HCT116 (cell line): ENCODE results near the gene HNRNPAB. TPM values are rescaled to one million over a fixed set of nuclear protein-coding genes. Genes with fewer than 3 reads are reported as not detected.
A peak's percentile ranks its signal among the peaks of the same experiment; 100 is the strongest.

Source experiments
- ATAC-seq: fragments of 200-7000 bp; cut with Tn5 transposase; 2 replicates; pipeline ENCODE4 v1.9.1; 2020; ENCODE audit warnings: mild to moderate bottlenecking, moderate library complexity
- BruUV-seq: library from RNA; stranded (reverse); fragments of 400-500 nt; replicated peaks from 2 replicates; lab custom pipeline; 2021; lab: Mats Ljungman, UMichigan
- CTCF ChIA-PET: fragments of 300-600 bp; sonication (Branson Sonifier 250); formaldehyde crosslinking; loops from one replicate; lab custom pipeline; 2021; ENCODE audit warnings: antibody characterized with exemption; lab: Charles Lee
- POLR2A ChIA-PET: fragments of 300-600, 350-600 bp; sonication (Branson Sonifier 250); formaldehyde crosslinking; loops from one replicate; lab custom pipeline; 2021; ENCODE audit warnings: antibody characterized with exemption; lab: Charles Lee
- RAD21 ChIA-PET, 2 experiments: fragments of 300-600 bp; sonication (Branson Sonifier 250); formaldehyde crosslinking; loops; one replicate each; lab custom pipeline; 2023; ENCODE audit warnings: low total read pairs in 2 of 2; ENCODE audit not compliant: uncharacterized antibody in 2 of 2, unreplicated experiment in 2 of 2, low non-redundant PET in 1 of 2; lab: Charles Lee
- DNase-seq: peaks from one replicate; pipeline ENCODE4 v3.0.0-alpha.2; 2010; ENCODE audit warnings: low read depth, low spot score
- H2AFZ ChIP-seq: fragments of 200-600 bp; shearing (Covaris generic), sonication (generic); 2 replicates; pipeline ENCODE4 v1.6.1; 2017; ENCODE audit warnings: low read depth, mixed run types, mixed read lengths, antibody characterized with exemption, low read length; ENCODE audit not compliant: poor library complexity, severe bottlenecking
- H3K27ac ChIP-seq: 2 replicates; pipeline ENCODE4 v1.5.1; 2012; ENCODE audit warnings: low read depth, low read length
- H3K27me3 ChIP-seq: fragments of 200-600 bp; sonication (generic); 2 replicates; pipeline ENCODE4 v1.6.1; 2016; ENCODE audit warnings: mixed run types, low read length, mixed read lengths; ENCODE audit not compliant: insufficient read depth
- H3K36me3 ChIP-seq, 2 experiments: fragments of 200-500 bp in 1 of 2; fragments of 200-600 bp in 1 of 2; sonication (Bioruptor generic) in 1 of 2; sonication (generic) in 1 of 2; 2 replicates each; pipeline versions ENCODE4 v1.5.1 to v1.6.1; 2014 to 2016; ENCODE audit warnings: low read length in 2 of 2, inconsistent platforms in 1 of 2, mixed read lengths in 1 of 2, mixed run types in 1 of 2; ENCODE audit not compliant: insufficient read depth in 2 of 2, control insufficient read depth in 1 of 2
- H3K4me1 ChIP-seq, 2 experiments: fragments of 200-600 bp in 1 of 2; sonication (generic) in 1 of 2; 2 replicates each; pipeline versions ENCODE4 v1.5.1 to v1.6.1; 2012 to 2017; ENCODE audit warnings: low read length in 2 of 2, inconsistent platforms in 1 of 2, mild to moderate bottlenecking in 1 of 2, mixed read lengths in 1 of 2, mixed run types in 1 of 2, moderate library complexity in 1 of 2; ENCODE audit not compliant: insufficient read depth in 2 of 2, control insufficient read depth in 1 of 2
- H3K4me2 ChIP-seq: fragments of 200-600 bp; sonication (generic); 2 replicates; pipeline ENCODE4 v1.6.1; 2017; ENCODE audit warnings: mixed run types, low read length, mixed read lengths
- H3K4me3 ChIP-seq, 2 experiments: fragments of 200-600 bp in 1 of 2; sonication (generic) in 1 of 2; replicated peaks in 1 of 2; 2 replicates each; pipeline ENCODE4 v1.5.1; 2011 to 2016; ENCODE audit warnings: low read length in 2 of 2, control low read depth in 1 of 2, low read depth in 1 of 2, mild to moderate bottlenecking in 1 of 2, mixed read lengths in 1 of 2, mixed run types in 1 of 2
- H3K79me2 ChIP-seq: fragments of 200-600 bp; sonication (generic); 2 replicates; pipeline ENCODE4 v1.6.1; 2017; ENCODE audit warnings: mild to moderate bottlenecking, mixed run types, low read length, moderate library complexity, mixed read lengths; ENCODE audit not compliant: insufficient read depth
- H3K9ac ChIP-seq: fragments of 200-600 bp; sonication (generic); 2 replicates; pipeline ENCODE4 v1.6.1; 2016; ENCODE audit warnings: low read length, mixed read lengths
- H3K9me2 ChIP-seq: fragments of 200-600 bp; sonication (generic), shearing (Covaris generic); 2 replicates; pipeline ENCODE4 v1.6.1; 2017; ENCODE audit warnings: mixed run types, mild to moderate bottlenecking, moderate library complexity; ENCODE audit not compliant: insufficient read depth
- H3K9me3 ChIP-seq, 2 experiments: fragments of 200-500 bp in 1 of 2; fragments of 200-600 bp in 1 of 2; sonication (Bioruptor generic) in 1 of 2; sonication (generic) in 1 of 2; 2 replicates each; pipeline ENCODE4 v1.6.1; 2014 to 2017; ENCODE audit warnings: low read length in 2 of 2, mixed read lengths in 2 of 2, inconsistent platforms in 1 of 2, low read depth in 1 of 2, mild to moderate bottlenecking in 1 of 2, mixed run types in 1 of 2, moderate library complexity in 1 of 2; ENCODE audit not compliant: control insufficient read depth in 1 of 2, insufficient read depth in 1 of 2
- H4K20me1 ChIP-seq: fragments of 200-600 bp; sonication (generic), shearing (Covaris generic); 2 replicates; pipeline ENCODE4 v1.6.1; 2017; ENCODE audit warnings: mixed run types, mild to moderate bottlenecking, moderate library complexity; ENCODE audit not compliant: insufficient read depth
- ELF1 ChIP-seq: IDR thresholded peaks from 2 replicates; pipeline ENCODE4 v1.6.1; 2012; ENCODE audit warnings: low read depth, borderline replicate concordance
- EZH2phosphoT487 ChIP-seq: fragments of 200-600 bp; IDR thresholded peaks from 2 replicates; pipeline ENCODE4 v1.6.1; 2018; ENCODE audit warnings: antibody characterized with exemption, borderline replicate concordance
- FOSL1 ChIP-seq: IDR thresholded peaks from 2 replicates; pipeline ENCODE4 v1.6.1; 2012; ENCODE audit warnings: low read depth
- POLR2AphosphoS5 ChIP-seq: IDR thresholded peaks from 2 replicates; pipeline ENCODE4 v1.6.1; 2011; ENCODE audit warnings: mild to moderate bottlenecking, low read depth, low read length, moderate library complexity
- RAD21 ChIP-seq: IDR thresholded peaks from 2 replicates; pipeline ENCODE4 v1.6.1; 2012; ENCODE audit warnings: low read depth, mild to moderate bottlenecking
- SP1 ChIP-seq: IDR thresholded peaks from 2 replicates; pipeline ENCODE4 v1.6.1; 2012; ENCODE audit warnings: low read depth
- TCF7L2 ChIP-seq: IDR thresholded peaks from 2 replicates; pipeline ENCODE4 v1.7.0; 2011; ENCODE audit warnings: borderline replicate concordance, inconsistent platforms; ENCODE audit not compliant: insufficient read depth, insufficient read length; ENCODE audit errors: extremely low read depth
- YY1 ChIP-seq: IDR thresholded peaks from 2 replicates; pipeline ENCODE4 v1.6.1; 2011; ENCODE audit warnings: low read length, low read depth, moderate library complexity, mild to moderate bottlenecking; ENCODE audit not compliant: insufficient replicate concordance; ENCODE audit errors: extremely low read depth
- intact Hi-C: fragments of 100-400 bp; cut with micrococcal nuclease; formaldehyde crosslinking; loops from 2 replicates; pipeline ENCODE4 v1.10.0; 2022
- total RNA-seq: library from RNA; stranded (reverse); gene quantifications from one replicate; pipeline ENCODE4 v1.2.1, GENCODE V29; 2021; ENCODE audit not compliant: unreplicated experiment
- TF ChIP-seq, protein P1 (sequence below): IDR thresholded peaks from 2 replicates; pipeline ENCODE4 v1.6.1; 2012; ENCODE audit warnings: low read depth
- TF ChIP-seq, protein P2 (sequence below): IDR thresholded peaks from 2 replicates; pipeline ENCODE4 v1.6.1; 2012

Gene HNRNPAB
- total RNA-seq, 1 experiment from 2014 or later, result 273 TPM

DNA sequence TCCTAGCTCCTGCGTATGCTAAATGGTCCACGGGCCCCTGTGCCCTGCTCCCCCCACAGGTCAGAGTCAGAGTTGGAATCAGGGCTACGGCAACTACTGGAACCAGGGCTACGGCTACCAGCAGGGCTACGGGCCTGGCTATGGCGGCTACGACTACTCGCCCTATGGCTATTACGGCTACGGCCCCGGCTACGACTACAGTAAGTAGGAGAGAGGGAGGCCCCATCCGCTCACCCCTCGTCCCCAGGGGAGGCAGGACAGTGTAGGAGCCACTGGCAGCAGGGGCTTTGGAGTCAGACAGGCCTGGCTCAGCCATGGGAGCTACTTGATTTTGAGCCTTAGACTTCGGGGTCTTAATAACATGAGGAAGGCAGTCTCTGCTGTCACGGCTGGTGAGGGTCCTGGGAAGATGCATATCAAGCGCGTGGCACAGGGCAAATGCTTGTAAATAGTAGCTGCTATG lies 5.8 kb downstream of the HNRNPAB start:
- DNase-seq, result no peak
- Histone ChIP-seq H3K4me2 (no peak overlapping the region), H3K9me3 (no peaks in the 10 kb centered on the region), H2AFZ (no peak overlapping the region), H3K4me1 (peaks cover 13 to 26% of the 10 kb centered on the region in 2 experiments), H3K36me3 (peaks cover 62 to 88% of the 10 kb centered on the region in 2 experiments), H4K20me1 (peaks cover 57% of the 10 kb centered on the region), H3K4me3 (no peak overlapping the region), H3K9me2 (no peaks in the 10 kb centered on the region), H3K27me3 (no peaks in the 10 kb centered on the region), H3K9ac (no peak overlapping the region), H3K79me2 (peaks cover 68% of the 10 kb centered on the region), H3K27ac (peak overlapping the region; percentile 17; the same call in 1 of the 2 replicates)
- ATAC-seq, result no peak
- ChIA-PET CTCF (no interaction called here), RAD21 (no interaction called here), POLR2A (no interaction called here)
- TF ChIP-seq POLR2AphosphoS5 (no peak), FOSL1 (no peak), EZH2phosphoT487 (no peak), TCF7L2 (no peak), SP1 (no peak), RAD21 (no peak), YY1 (no peak), ELF1 (no peak)
- TF ChIP-seq, protein P1, sequence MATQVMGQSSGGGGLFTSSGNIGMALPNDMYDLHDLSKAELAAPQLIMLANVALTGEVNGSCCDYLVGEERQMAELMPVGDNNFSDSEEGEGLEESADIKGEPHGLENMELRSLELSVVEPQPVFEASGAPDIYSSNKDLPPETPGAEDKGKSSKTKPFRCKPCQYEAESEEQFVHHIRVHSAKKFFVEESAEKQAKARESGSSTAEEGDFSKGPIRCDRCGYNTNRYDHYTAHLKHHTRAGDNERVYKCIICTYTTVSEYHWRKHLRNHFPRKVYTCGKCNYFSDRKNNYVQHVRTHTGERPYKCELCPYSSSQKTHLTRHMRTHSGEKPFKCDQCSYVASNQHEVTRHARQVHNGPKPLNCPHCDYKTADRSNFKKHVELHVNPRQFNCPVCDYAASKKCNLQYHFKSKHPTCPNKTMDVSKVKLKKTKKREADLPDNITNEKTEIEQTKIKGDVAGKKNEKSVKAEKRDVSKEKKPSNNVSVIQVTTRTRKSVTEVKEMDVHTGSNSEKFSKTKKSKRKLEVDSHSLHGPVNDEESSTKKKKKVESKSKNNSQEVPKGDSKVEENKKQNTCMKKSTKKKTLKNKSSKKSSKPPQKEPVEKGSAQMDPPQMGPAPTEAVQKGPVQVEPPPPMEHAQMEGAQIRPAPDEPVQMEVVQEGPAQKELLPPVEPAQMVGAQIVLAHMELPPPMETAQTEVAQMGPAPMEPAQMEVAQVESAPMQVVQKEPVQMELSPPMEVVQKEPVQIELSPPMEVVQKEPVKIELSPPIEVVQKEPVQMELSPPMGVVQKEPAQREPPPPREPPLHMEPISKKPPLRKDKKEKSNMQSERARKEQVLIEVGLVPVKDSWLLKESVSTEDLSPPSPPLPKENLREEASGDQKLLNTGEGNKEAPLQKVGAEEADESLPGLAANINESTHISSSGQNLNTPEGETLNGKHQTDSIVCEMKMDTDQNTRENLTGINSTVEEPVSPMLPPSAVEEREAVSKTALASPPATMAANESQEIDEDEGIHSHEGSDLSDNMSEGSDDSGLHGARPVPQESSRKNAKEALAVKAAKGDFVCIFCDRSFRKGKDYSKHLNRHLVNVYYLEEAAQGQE, result no peak
- TF ChIP-seq, protein P2, sequence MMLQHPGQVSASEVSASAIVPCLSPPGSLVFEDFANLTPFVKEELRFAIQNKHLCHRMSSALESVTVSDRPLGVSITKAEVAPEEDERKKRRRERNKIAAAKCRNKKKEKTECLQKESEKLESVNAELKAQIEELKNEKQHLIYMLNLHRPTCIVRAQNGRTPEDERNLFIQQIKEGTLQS, result no peak
- no TSS peak for BruUV-seq
- intact Hi-C loops, result no loop called here
